ENCODE measurements around the gene CD93.
A peak's percentile ranks its signal among the peaks of the same experiment; 100 is the strongest.

CD93 gene

DNA sequence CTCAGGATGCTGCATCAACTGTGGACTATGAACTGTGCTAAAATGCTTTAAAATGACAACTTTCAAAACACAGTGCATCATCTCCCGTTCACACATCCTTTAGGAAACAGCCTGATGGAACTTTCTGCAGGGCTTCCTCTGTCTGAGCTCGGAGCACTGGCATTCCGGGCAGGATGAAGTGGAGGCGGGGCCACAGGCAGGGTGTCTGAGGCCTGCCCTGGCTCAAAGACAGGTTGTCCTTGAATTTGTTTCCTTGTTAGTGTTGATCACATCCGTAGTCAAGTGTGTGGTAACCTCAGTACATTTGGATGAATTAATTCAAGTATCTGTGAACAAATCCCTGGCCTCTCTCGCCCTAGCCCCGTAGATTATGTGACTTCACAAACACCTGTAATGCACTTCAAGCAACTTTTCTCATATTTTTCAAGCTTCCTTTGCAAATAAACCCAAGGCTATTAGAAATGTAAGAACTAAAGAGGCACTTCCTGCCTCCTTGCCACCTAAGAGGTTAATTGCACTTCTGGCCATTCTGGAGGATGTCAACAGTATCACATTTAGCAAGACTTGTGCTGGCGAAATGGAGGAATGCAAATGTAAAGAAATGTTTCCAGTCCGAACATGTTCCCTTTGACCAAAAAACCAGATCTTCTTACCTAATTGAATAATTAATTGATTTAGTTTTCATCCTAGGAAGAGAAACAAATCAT lies 3.1 kb downstream of the CD93 start:
- DNase-seq (ENCODE audit: low spot score): no peak

DNA sequence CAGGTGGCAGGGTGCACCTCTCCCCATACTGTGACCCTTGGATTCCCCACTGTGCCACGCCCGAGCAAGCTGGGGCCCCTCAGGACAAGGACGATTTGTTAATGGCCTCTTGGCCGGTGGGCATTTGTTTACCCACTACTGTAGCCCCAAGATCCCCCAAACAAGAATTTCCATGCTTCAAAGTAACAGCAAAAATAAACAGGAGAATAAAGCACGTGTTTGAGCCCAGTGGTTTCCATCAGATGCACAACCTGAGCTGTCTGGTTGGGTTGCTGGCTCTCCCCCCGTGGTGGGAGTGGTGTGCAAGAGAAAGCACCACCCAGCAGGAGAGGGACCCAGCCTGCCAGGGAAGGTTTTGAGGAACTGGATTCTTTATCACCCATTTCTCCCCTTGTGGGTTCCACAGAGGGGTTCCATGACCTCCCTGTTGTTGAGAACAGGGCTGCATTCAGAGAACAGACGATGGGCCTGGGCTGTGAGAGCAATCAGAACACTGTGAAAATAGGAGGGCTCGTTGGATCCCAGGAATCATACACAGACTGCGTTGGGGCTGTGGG lies 4.8 kb downstream of the CD93 start:
- no peak for DNase-seq (ENCODE audit: low spot score)

DNA sequence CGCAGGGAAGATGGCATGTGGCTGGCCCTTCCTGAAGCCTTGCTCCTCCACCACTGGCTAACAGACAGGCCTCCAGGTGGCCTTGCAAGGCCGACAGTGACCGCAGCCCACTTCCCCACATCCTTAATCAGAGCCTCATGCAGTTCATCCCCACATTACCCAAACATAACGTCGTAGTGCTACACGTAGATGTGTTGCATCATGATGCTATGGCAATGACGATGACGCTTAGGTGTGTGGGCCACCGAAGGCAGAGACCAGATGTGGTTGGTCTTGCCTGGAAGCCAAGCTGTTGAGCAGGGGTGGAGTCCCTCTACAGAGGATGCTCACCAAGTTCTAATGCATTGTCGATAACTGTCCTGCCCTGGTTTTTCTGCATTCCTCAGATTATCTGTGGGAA lies 5.6 kb downstream of the CD93 start:
- DNase-seq (ENCODE audit: low spot score): no peak

- DNase-seq (ENCODE audit: low spot score): no peak
These were observed 6.2 kb downstream of the CD93 start for GRCh38 chr20:23079926-23080325.

DNA sequence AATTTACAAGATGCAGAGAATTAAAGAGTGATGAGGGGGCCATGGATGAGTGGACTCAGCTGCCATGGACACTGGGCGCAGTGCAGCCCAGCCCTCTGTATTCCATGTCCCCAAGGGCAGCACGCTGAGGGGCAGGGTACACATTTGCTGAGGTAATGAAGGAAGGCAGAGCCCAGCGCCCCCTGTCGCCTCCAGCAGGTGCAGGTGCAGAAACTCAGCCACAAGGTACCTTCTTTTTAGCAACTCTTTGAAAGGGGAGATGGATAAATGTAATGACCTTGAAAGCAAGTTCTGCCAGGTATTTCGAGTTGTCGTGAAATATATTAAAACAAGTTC lies 7.1 kb downstream of the CD93 start:
- DNase-seq (ENCODE audit: low spot score): no peak

DNA sequence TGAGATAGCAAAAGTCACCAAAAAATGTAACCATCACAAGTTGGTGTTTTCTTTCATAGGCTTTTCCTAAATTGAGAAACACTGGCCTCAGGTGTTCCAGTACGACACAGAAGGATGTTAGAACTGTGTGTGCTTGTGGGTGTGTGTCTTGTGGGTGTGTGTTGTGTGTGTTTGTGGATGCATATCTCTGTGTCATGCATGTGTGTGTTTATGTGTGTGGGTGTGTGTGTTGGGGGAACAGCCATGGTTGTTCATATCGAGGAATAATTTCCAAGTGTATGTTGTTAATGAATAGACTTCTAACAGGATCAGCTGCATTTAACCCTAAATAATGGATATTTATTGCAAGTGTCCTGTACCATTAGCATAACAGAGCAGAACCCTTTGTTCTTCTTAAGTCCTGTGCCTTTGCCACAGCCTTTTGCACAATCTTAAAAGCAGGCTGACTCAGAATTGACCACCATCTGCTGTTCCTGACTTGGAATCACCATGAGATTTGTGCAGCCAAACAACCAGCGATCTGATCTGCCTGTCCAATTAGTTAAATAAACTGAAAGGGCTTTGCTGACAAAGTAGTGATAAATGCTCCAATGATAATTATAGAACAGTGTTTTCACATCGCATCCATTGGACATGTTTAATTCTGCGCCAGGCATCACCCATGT lies 7.6 kb downstream of the CD93 start:
- peak; percentile 89 for DNase-seq (ENCODE audit: low spot score)

- no peak for DNase-seq (ENCODE audit: low spot score)
These were observed 8.8 kb downstream of the CD93 start for GRCh38 chr20:23077277-23077676.

- DNase-seq (ENCODE audit: low spot score): no peak
These were observed 12.1 kb downstream of the CD93 start for GRCh38 chr20:23074052-23074451.

GRCh38 chr20:23072892-23073586 lies 13.1 kb downstream of the CD93 start:
- DNase-seq (ENCODE audit: low spot score): no peak

GRCh38 chr20:23071996-23072395 lies 14.1 kb downstream of the CD93 start:
- no peak for DNase-seq (ENCODE audit: low spot score)

- no peak for DNase-seq (ENCODE audit: low spot score)
These were observed 14.7 kb downstream of the CD93 start for GRCh38 chr20:23071398-23071797.

DNA sequence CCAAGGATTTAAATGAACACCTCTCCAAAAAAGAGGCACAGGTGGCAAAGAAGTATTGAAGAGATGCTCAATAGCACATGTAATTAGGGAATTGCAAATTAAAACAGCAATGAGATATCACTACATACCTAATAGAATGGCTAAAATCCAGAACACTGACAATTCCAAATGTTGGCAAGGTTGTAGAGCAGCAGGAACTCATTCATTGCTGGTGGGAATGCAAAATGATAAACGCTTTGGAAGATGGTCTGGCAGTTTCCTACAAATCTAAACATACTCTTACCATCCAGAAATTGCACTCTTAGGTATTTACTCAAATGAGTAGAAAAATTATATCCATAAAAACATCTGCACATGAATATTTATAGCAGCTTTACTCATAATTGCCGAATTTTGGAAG lies 17.0 kb downstream of the CD93 start:
- DNase-seq (ENCODE audit: low spot score): no peak

GRCh38 chr20:23068283-23068682 lies 17.8 kb downstream of the CD93 start:
- DNase-seq (ENCODE audit: low spot score): no peak

DNA sequence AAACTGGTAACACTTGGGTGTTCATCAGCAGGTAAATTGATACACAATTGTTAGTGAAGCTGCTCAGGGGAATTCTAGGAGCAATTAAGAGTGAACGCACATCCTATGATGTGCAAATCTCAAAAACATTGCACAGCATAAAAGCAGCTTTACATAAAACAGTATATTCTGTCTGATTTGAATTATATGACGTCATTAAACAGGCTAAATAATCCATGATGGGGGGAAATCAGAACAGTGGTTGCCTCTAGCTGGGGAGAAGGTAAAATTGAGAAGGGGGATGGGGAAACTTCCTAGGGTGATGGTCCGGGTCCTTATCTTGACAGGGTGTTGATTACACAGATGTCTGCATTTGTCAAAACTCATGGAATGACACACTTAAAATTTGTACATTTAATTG lies 19.4 kb downstream of the CD93 start:
- no peak for DNase-seq (ENCODE audit: low spot score)

- no peak for DNase-seq (ENCODE audit: low spot score)
These were observed 20.6 kb downstream of the CD93 start for GRCh38 chr20:23065266-23066201.

GRCh38 chr20:23063581-23063980 lies 22.5 kb downstream of the CD93 start:
- no peak for DNase-seq (ENCODE audit: low spot score)

DNA sequence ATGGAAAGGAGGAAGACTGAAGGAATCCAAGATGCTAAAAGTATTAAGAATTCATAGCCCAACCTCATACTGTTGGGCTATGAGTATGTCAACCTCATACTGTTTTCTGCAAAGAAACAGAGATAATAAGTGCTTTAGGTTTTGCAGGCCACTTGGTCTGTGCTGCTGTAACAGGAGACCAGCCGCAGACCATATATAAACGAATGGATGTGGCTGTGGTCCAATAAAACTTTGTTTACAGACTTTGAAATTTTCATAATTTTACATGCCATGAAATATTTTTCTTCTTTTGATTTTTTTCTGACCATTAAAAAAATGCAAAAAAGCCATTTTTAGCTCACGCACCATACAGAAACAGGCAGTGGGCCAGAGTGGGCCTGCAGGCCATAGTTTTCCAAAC lies 23.0 kb downstream of the CD93 start:
- no peak for DNase-seq (ENCODE audit: low spot score)

DNA sequence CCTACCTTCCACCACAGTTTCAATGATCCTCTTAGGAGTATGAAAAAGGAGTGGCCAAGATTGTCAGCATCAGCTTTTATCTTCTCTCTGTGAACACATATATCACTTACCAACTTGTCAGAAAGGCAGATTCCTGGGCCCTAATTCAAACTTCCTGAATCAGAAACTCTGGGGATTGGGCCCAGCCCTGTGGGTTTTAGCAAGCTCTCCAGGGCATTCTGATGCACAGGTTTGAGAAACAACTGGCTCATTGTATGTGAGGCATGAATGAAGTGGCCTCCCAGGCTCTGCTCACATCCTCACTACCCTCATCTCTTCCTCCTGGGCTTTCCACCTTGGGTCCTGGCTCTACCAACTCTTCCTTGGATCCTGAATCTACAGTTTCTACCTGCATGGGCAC lies 23.5 kb downstream of the CD93 start:
- DNase-seq (ENCODE audit: low spot score): no peak

GRCh38 chr20:23061734-23062561 lies 24.2 kb downstream of the CD93 start:
- no peak for DNase-seq (ENCODE audit: low spot score)

- no peak for DNase-seq (ENCODE audit: low spot score)
These were observed 24.9 kb downstream of the CD93 start for GRCh38 chr20:23061262-23061661.

- no peak for DNase-seq (ENCODE audit: low spot score)
These were observed 25.5 kb downstream of the CD93 start for GRCh38 chr20:23060629-23061028.
